Renal pelvis (tissue), 4 donors: ENCODE data around the gene SDF2L1. TPM values are rescaled to one million over a fixed set of nuclear protein-coding genes. Genes with fewer than 3 reads are reported as not detected.
"Not testable (repeated sequence)": the region's sequence is repeated elsewhere in the genome, so short reads cannot be mapped to it uniquely, and the experiment has no call there.

Experiments
- DNase-seq: peaks from one replicate; pipeline ENCODE4 v3.0.0-alpha.2; 2013
- polyA plus RNA-seq, 3 donors: library from polyadenylated mRNA; unstranded; fragments of 120-200 nt; gene quantifications; one replicate each; pipeline ENCODE4 v1.2.1, GENCODE V29; 2013; ENCODE audit not compliant: insufficient read length in 3 of 3

The SDF2L1 gene
- polyA plus RNA-seq, 3 donors, result 20.9 to 27.5 (median 22.3) TPM

- DNase-seq, result no peak
Observed at GRCh38 chr22:21634081-21634480, 8.0 kb upstream of the SDF2L1 start.

GRCh38 chr22:21634844-21635243 lies 7.3 kb upstream of the SDF2L1 start:
- DNase-seq, result no peak

- no peak for DNase-seq
Observed at GRCh38 chr22:21635771-21636510, 6.2 kb upstream of the SDF2L1 start.

GRCh38 chr22:21636629-21637218 lies 5.4 kb upstream of the SDF2L1 start:
- no peak for DNase-seq

GRCh38 chr22:21637450-21637849 lies 4.7 kb upstream of the SDF2L1 start:
- not testable (repeated sequence) for DNase-seq

GRCh38 chr22:21639359-21639758 lies 2.7 kb upstream of the SDF2L1 start:
- DNase-seq, result no peak

- DNase-seq, result no peak
Observed at GRCh38 chr22:21640810-21641209, 1.3 kb upstream of the SDF2L1 start.

GRCh38 chr22:21641417-21641788 lies 699 bp upstream of the SDF2L1 start:
- DNase-seq, result peak; percentile 29

- DNase-seq, result peak; percentile 56
Observed at GRCh38 chr22:21642584-21643448, 714 bp downstream of the SDF2L1 start.

- no peak for DNase-seq
Observed at GRCh38 chr22:21643533-21644357, 1.6 kb downstream of the SDF2L1 start.

- DNase-seq, result not testable (repeated sequence)
Observed at GRCh38 chr22:21645513-21645912, 3.4 kb downstream of the SDF2L1 start.

- peak; percentile 84 for DNase-seq
Observed at GRCh38 chr22:21646608-21647590, 4.8 kb downstream of the SDF2L1 start.

GRCh38 chr22:21650280-21650679 lies 8.2 kb downstream of the SDF2L1 start:
- DNase-seq, result no peak

- no peak for DNase-seq
Observed at GRCh38 chr22:21650823-21651520, 8.9 kb downstream of the SDF2L1 start.

- no peak for DNase-seq
Observed at GRCh38 chr22:21651521-21652009, 9.5 kb downstream of the SDF2L1 start.

- peak; percentile 91 for DNase-seq
Observed at GRCh38 chr22:21652010-21652546, 10.0 kb downstream of the SDF2L1 start.

- DNase-seq, result no peak
Observed at GRCh38 chr22:21652547-21653545, 10.7 kb downstream of the SDF2L1 start.

- DNase-seq, result no peak
Observed at GRCh38 chr22:21657020-21657359, 14.9 kb downstream of the SDF2L1 start.
